SIG-M5 (cell line): ENCODE measurements around the gene PLP2.

Experiments used
- DNase-seq: peaks from one replicate; lab custom pipeline; 2025; lab: John Stamatoyannopoulos, UW

The PLP2 gene

DNA sequence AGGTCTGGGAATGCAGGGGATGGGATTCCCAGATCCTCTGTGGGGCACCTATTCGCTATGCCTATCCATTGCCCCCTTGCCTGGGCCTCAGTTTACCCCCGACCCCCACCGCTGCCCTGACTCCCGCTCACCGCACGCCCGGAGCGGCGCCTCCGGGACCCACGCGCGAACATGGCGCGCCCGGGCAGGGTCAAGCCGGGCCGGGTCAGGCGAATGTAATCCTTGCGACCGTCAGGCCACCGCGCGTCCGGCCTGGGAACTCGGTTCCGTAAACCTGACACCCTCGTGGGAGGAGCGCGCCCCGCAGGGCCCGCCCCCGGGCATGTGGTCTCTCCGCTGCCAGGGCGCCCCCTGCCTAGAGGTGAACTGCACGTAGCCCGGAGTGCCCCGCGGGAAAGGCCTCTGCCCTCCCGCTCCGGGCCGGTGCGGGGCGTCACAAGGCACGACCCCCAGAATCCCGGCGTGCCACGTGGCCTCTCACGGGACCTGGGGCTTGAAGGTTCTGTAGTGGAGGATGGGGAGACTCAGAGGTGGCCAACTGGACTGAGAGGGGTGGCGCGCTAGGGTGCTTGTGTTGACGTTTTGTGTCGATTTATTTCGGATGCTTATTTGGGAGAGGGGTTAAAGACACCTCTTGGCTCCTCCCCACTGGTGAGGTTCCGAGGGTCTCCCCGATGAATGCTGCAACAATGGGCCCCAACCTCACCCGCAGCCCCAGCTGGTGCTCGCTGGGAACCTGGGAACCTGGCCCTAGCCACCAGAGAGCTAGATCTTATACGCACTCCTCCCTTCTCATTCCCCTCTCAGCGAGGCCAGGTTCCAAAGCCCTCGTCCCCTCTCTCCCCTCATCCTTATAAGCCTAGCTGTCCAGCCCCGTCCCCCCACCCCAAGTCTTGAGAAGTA, 14.7 kb downstream of the PLP2 start, which contains the start of gene PRICKLE3:
Gene PRICKLE3 (minus strand): TSS at position 249 of the 903 bp plus-strand sequence. CDS start 76 bp downstream, at position 173.
- DNase-seq: no peak

DNA sequence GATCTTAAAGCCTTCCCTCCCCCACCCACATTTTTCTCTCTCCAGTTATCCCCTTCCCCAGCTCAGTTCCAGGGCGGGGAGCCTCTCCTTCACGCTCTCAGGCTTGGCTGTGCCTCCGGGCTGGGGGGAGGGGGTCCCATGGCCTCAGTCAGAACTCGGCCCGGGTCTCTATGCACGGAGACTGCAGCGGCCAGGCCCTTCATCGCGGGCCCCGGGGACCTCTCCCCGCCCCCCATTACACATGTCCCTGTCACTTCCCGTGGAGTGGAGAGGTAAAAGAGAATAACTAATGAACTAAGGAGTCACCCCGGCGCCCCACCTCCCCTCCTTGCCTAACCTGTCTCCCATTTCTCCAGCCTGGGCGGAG, 15.3 kb downstream of the PLP2 start:
- DNase-seq: no peak

DNA sequence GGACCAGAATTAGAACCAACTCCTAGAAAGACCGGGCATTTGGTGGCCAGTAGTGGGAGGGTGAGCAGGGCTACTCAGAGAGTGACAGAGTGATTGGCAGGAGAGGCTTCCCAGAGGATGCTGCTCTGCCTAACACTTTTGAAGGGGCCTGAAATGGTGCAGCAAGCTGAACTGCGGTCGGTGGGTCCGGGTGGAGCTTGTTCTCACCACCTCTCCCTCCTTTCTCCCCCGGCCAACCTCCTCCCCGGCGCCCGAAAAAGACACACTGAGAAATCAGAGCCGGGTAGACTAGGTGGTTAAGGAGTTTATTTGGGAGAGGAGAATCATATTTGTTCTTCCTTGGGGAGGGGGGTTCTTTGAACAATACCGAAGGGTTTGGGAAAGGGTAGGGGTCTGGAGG, 15.8 kb downstream of the PLP2 start:
- DNase-seq: no peak

DNA sequence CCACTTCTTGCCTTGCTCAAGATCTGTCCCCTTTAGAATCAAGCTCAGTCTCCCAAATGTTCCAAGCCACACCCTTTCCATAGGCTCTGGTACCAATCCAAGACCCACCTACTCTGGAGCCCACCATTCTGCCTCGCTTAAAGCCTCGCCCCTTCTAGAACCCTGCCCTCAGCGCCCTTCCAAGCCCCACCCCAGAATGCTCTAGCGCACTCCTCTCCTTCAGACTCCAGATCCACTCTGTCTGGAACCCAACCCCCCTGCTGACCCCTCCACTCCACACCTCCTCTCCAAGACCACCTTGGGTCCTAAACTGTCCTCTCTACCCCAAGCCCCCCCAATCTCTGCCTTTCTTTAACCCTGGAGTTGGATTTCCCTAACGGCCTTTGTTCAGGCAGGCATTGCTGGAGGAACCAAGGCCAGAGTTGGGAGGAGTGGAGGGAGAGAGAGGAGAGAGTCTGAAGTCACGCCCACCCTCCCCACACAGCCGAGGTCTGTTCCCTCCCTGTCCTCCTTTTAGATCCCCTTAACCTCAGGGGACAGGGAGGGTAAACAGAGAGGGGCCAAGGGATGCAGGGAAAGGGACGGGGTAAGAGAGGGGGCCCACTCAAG, 16.9 kb downstream of the PLP2 start:
- DNase-seq: no peak

DNA sequence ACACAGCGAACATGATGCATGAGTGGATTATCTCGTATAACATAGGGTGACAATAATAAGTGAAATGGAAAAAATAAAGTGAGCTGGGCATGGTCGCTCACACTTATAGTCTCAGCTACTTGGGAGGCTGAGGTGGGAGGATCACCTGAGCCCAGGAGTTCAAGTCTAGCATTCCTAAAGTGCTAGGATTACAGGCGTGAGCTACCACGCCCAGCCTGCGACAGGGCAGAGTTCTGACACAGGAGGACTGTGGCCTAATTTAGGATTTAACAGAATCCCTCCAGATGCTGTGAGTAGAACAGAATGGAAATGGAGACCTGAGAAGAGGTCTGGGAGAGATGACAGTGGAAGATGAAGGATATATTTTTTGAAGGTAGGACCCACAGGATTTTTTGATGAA, 17.9 kb downstream of the PLP2 start:
- no peak for DNase-seq

DNA sequence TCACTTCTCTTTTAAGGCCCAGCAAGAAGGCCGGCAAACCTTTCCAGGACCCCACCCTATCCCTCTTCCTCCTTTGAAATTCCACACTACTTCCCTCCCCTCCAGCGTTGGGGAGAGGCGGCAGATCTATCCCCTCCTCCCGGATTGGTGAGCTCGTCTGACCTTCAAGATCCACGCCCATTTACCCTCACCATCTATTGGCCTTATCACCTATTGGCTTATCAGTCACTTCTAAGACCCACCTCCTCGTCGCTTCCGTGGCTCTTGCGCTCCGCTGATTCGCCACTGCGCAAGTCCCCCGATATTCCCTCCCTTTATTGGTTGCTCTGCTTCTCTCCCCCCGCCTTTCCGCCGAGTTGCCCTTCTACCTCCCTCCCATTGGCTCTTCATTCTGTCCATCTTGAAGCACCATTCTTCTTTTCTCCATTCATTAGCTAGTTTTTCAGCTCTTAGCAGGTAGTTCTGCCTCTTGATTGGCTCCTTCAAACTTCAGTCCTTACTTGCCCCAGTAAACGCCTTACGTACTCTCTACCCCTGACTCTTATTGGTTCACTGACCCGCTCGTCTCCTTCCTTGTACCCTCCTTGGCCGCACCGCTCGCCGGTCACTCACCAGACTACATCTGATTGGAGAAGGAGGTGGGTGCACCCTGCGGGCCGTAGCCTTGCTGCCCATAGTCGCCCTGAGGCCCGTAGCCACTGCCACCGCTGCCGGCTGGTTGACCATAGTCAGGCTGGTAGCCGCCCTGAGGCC, 19.3 kb downstream of the PLP2 start:
- peak; percentile 100 for DNase-seq

DNA sequence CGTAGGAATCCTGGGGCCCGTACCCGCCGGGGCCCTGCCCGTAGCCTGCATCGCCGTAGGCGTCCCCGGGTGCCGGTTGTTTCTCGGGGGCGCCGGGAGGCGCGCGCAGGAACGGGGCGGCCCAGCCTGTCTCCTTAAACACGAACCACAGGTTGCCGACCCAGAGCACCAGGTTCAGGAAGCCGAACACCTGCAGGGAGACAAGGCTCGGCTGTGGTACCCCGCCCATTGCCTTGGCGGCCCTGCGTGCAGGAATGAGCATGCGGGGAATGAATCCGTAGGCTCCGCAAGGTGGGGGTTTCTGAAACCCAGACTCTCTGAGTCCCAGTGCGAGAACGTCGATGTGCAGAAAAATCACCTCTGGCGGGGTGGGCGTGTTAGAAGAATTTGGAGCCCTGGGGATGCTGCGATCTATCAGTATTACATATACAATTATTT, 19.9 kb downstream of the PLP2 start:
- no peak for DNase-seq

DNA sequence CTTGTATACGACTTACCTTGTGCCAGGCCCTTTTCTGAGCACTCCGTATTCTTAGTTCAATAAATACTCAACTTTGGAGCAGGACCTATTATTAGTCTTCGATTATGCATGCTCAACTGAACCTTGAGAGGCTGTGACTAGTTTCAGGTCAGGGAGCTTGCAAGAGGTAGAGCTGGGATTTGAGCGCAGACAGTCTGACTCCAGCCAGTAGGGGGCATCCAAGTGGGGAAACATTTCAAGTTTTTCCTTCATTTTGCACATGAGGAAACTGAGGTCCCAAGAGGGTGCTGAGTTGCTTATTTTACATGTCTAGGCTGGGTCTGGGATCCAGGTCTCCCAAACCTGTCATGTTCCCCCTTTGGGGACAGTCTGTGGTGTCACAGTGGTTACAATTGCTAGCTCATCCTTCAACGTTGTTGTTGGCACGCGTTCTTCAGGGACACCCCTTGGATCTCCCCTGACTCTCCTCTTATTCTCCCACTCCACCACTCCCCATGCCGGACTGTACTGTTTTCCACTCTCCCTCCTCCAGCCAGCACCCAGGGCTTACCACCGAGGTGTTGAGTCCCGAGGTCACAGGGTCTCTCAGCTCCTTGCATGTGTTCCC, 21.1 kb downstream of the PLP2 start:
- DNase-seq: no peak

DNA sequence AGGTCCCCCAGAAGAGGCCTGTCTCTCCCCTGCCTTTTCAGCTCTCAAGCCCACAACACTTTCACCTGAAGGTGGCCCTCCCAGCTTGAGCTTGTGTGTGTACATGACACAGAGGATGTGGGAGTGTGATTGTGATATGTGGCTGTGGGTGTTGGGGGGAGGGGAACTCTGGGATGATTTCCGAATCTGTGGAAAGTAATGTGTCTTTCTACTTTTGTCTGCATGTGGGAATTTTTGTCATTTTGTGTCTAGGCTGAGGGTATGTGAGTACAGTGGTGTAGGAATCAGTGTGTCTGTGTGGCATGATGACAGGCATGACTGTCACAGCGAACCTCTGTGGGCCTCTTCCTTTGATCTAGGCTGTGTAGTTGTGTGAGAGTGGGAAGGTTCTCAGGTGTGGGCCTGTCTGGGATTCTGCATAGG, 21.9 kb downstream of the PLP2 start:
- DNase-seq: no peak

DNA sequence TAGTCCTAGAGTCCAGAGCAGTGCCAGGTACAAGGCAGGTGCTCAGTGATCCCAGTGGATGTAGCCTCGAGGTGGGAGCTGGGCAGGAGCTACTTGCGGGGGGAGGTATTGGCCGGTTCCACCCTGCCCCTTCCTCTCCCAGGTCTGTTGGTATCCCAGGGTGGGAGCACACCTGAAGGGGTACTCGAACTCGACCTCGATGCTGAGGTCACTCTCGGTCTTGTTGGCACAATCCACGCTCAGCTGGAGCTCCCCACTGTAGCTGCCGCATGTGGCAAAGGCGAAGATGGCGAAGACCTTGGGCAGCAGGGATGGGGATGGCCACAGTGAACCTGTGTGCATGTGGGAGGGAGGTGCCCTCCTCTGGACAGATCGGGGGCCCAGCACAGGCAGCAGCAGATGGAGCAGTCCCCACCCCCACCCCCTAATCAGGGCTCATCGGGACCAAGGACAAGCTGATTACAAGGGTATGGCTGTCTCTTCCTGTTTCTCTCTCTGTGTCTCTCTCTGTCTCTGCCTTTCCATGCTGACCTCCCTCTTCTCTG, 25.9 kb downstream of the PLP2 start:
- DNase-seq: no peak

DNA sequence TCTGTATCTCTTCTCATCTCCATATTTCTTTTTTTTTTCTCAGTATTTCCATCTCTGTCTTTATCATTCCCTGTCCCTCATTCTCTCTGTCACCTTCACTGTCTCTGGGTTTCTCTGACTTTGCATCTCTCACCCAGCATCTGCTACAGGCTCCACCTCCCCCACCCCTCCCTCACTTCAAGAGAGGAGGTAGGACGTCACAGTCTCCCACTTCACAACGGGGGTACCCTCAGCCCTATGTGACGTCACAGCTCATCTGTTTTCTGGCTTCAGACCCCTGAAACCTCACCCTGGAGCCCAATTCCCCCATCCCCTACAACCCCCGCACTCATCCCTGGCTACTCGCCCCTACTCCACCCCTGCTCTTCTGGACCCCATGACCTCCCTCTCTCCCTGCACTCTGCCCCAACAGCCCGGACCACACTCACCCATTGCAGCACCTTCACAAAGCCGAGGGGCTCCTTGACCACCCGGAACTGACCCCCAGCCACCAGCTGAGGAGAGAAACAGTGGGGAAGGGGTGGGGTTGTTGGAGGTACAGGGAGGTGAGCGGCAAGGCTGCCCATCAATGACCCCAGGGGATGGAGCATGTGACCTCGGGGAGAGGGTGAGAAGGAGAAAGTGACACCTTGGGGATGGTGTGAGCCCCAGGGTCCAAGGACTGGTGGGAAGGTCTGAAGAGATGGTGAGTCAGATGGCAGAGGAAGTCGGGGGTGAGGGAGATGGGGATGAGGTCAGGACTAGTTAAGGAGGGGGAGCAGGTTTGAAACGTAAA, 27.0 kb downstream of the PLP2 start:
- no peak for DNase-seq

DNA sequence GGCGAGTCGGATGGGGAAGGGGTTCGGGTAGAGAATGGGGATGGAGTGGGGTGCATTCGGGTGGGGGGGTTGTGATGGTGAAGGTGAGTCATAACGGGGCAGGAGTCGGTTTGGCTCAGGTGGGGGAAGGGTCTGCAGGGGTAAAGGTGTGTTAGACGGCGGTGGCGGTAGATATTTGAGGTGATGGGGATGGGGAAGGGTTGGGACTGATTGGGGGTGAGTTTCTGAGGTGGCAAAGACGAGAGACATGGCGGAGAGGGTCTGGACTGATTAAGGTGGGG, 27.6 kb downstream of the PLP2 start:
- no peak for DNase-seq

DNA sequence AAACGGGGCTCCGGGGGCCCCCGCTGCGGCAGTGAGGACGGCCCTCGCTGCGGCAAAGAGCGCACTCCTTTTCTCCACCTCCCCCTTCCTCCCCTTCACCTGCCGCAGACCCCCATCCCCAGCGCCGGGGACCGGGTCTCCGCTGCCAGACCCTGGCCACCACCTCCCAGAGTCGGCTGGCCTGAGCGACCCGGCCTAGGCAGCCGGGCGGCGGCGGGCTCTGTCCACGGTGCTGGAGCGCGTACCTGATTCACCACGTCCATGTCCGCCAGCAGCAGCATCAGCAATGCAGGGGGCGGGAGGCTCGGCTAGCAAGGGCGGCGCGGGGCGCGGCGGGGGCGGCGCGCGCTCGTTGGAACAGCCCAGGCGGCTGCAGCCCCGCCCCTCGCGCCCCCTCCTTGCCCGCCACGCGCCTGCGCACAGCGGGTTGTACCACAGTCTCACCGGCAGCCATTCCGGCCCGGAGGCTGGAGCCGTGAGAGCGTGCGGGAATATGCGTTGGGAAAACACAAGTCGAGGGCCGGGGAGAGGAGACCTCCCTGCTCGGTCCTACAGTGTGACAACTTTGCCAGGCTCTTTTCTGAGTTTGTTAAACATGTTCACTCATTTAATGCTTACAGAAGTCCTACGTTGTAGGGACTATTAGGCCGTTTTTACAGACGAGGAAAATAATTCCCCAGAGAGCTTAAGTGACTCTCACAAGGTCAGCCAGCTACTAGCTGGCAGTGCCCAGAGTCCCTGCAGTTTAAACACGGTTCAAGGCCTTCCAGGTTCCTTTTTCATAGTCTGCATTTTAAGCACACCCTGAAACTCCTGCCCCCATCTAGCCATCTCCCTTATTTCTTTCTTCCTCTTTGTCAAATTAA, 28.4 kb downstream of the PLP2 start, which contains the start of gene SYP:
Gene SYP (minus strand): TSS at position 288 of the 866 bp plus-strand sequence. CDS start 7 bp downstream, at position 281.
- DNase-seq: no peak

DNA sequence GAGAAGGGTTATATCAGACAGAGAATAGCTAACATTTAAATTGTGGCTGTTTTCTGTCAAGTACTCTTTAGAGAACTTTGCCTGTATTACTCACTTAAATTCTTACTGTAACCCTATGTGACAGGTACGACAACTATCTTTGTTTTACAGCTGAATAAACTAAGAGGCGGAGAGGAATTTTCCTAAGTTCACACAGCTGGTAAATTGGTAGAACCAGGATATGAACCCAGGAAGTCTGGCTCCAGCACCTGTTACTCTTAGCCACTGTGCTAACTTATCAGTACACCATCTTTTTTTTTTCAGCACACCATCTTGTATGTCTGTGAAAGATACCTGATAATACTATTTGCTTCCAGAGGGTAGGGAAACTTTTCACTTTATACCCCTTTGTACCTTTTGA, 30.3 kb downstream of the PLP2 start:
- no peak for DNase-seq

DNA sequence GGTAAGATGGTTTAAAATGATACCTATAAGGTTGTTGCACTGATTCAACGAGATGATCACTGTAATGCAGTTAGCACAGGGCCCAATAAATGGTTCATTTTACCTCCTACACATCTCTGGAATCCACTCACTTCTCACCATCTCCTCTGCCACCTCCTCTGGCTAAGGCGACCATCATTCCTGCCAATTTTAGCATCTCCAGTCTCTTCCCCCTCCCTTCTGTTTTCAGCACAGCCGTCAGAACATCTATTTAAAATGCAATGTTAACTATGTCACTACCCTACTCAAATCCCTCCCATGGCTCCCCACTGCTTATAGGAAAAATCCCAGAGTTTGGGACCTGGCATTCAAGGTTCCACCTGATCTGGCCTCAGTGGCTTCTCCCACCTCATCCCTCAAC, 31.8 kb downstream of the PLP2 start:
- DNase-seq: no peak

DNA sequence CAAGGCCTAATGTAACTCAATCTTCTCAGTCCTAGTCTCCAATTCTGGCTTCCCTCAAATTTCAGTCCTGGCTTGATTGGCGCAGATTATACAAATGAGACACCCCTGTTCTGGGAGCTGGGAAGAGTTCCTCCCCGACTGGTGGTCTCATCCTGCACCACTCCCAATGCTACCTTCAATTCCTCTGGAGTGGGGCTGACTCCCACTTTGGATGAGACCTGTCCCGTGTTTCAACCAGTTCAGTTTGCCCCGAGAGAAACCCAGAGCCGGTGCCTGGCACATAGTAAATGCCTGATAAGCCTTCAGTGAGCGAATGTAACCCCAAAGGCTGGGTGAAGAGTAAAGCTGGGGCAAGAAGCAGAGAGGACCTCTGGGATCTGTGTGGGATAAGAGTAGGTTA, 32.3 kb downstream of the PLP2 start:
- DNase-seq: no peak

DNA sequence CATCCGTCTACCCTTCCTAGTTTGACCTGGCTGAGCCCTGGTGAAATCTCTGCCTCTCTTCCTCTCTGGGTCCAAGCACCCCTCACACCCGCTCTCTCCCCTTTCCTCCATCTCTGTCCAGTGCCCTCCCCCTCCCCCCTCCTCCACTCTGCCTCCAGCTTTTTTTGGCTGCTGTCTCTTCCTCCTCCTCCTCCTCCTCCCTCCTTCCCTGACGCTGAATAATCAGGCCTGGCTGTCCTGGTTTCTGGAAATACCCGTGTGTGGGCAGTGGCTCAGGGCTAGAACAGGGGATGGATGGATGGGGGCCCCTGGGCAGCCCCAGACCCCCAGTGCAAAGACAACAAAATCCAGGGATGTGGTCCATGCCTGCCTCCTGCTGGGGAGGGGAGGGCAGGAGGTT, 33.0 kb downstream of the PLP2 start:
- DNase-seq: no peak

DNA sequence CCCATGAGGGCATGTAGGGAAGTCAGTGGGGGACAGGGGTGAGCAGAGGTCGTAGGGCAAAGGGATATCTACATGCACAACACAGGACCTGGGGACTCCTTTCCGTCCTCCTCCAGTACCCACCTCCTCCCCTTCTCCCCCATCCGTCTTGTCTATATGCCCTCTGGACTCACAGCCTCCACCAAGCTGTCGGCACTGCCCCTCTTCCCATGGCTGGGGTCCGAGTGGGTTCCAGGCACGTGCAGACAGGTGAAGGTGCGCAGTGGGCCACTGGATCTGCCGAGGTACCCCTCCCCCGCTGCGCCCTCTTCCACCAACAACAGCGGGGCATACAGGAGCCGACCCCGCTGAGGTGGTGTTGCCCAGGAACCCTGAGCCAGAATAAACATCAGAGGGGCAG, 33.7 kb downstream of the PLP2 start:
- DNase-seq: no peak

DNA sequence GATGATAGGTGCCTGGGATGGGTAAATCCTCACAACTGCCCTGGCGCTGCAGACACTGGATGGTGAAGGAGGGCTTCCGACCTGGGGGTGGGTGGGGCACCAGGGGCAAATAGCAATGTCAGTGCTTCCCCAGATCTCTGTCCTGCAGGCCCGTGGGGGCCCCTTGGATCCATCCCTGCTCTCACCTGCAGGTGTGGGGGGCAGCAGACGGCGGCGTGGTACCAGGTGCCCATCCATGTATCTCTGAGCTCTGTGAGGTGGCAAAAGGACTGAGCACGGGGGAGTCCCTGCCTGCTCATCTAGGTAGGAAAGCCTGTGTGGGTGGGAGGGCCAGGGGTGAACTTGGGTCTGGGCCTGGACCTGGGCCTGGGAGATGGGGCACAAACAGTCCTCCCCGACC, 34.8 kb downstream of the PLP2 start:
- DNase-seq: no peak

DNA sequence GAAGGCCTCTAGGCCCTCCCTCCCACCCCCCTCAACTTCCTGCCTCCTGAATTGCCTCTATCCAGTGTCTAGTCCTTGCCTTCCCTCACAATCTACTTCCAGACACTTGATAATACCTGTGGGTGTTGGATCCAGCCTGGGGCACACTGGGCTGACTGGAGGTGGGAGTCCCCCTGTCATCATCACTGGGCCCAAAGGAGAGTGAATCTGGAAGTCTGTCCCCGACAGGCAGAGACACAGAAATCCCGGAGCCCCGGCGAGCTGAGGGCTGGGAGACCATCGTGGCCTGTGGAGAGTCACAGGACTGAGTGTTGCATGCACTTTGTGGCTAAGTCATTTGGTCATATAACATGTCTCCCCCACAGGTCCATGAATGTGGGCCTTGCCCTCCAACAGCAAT, 36.7 kb downstream of the PLP2 start:
- no peak for DNase-seq
